DOHH2 (cell line): ENCODE data around the gene SLC27A1.

Source experiments
- H3F3A ChIP-seq: fragments of 200-600 bp; sonication (generic), shearing (Covaris generic); 2 replicates; pipeline ENCODE4 v1.6.0; 2016; ENCODE audit warnings: antibody characterized with exemption, mild to moderate bottlenecking; ENCODE audit not compliant: control insufficient read depth, insufficient read depth
- H3K27ac ChIP-seq: fragments of 200-600 bp; sonication (generic); 2 replicates; pipeline ENCODE4 v1.5.1; 2014; ENCODE audit warnings: low read depth, mild to moderate bottlenecking, low read length, moderate library complexity
- H3K27me3 ChIP-seq: fragments of 200-600 bp; sonication (generic); 2 replicates; pipeline ENCODE4 v1.6.1; 2014; ENCODE audit warnings: mild to moderate bottlenecking, low read length, mixed read lengths; ENCODE audit not compliant: control insufficient read depth
- H3K36me3 ChIP-seq: fragments of 200-600 bp; sonication (generic); 2 replicates; pipeline ENCODE4 v1.6.1; 2014; ENCODE audit warnings: mild to moderate bottlenecking, low read length, moderate library complexity, mixed read lengths; ENCODE audit not compliant: control insufficient read depth
- H3K4me1 ChIP-seq: fragments of 200-600 bp; sonication (generic); 2 replicates; pipeline ENCODE4 v1.6.1; 2014; ENCODE audit warnings: mild to moderate bottlenecking, low read length, mixed read lengths; ENCODE audit not compliant: control insufficient read depth
- H3K4me2 ChIP-seq: fragments of 200-600 bp; sonication (generic); 2 replicates; pipeline ENCODE4 v1.6.0; 2014; ENCODE audit warnings: mild to moderate bottlenecking, low read length, moderate library complexity
- H3K4me3 ChIP-seq: fragments of 200-600 bp; sonication (generic); 2 replicates; pipeline ENCODE4 v1.5.1; 2014; ENCODE audit warnings: mild to moderate bottlenecking, low read length, mixed read lengths
- H3K79me2 ChIP-seq: fragments of 200-600 bp; sonication (generic); 2 replicates; pipeline ENCODE4 v1.6.1; 2014; ENCODE audit warnings: mild to moderate bottlenecking, low read length, mixed read lengths; ENCODE audit not compliant: control insufficient read depth
- H3K9me2 ChIP-seq: fragments of 200-600 bp; sonication (generic); replicated peaks from 2 replicates; pipeline ENCODE4 v1.6.1; 2014; ENCODE audit warnings: mild to moderate bottlenecking, low read length, mixed read lengths; ENCODE audit not compliant: control insufficient read depth
- H3K9me3 ChIP-seq: fragments of 200-600 bp; sonication (generic); 2 replicates; pipeline ENCODE4 v1.6.1; 2014; ENCODE audit warnings: antibody characterized with exemption, low read length, mixed read lengths; ENCODE audit not compliant: control insufficient read depth, insufficient read depth
- H4K20me1 ChIP-seq: fragments of 200-600 bp; sonication (generic); 2 replicates; pipeline ENCODE4 v1.6.0; 2014; ENCODE audit warnings: low read depth, mild to moderate bottlenecking, antibody characterized with exemption, low read length, moderate library complexity; ENCODE audit not compliant: control insufficient read depth, insufficient read depth
- CTCF ChIP-seq: fragments of 200-600 bp; sonication (generic); IDR thresholded peaks from one replicate; pipeline ENCODE4 v1.5.1; 2014; ENCODE audit warnings: antibody characterized with exemption, mild to moderate bottlenecking, low read depth, low read length; ENCODE audit not compliant: poor library complexity, severe bottlenecking
- EZH2phosphoT487 ChIP-seq: fragments of 200-600 bp; sonication (generic); IDR thresholded peaks from 2 replicates; pipeline ENCODE4 v1.6.1; 2017; ENCODE audit warnings: borderline replicate concordance, mild to moderate bottlenecking, antibody characterized with exemption, low read length, moderate library complexity, mixed read lengths

The SLC27A1 gene

GRCh38 chr19:17457616-17458015, 12.7 kb upstream of the SLC27A1 start:
- peaks cover 6% of the 10 kb centered on the region for H3K4me1 ChIP-seq
- H3K27ac ChIP-seq = no peak overlapping the region
- no peaks in the 10 kb centered on the region for H3K9me3 ChIP-seq
- 0 out of 2 replicates have a peak, but pooled peaks cover 2% of the 10 kb centered on the region for H3F3A ChIP-seq
- no peak overlapping the region for H3K4me3 ChIP-seq
- TF ChIP-seq CTCF (no peak), EZH2phosphoT487 (no peak)
- H4K20me1 ChIP-seq = no peaks in the 10 kb centered on the region
- H3K79me2 ChIP-seq = no peaks in the 10 kb centered on the region
- H3K27me3 ChIP-seq = peaks cover 11% of the 10 kb centered on the region
- no peak overlapping the region for H3K4me2 ChIP-seq
- H3K9me2 ChIP-seq = no peaks in the 10 kb centered on the region
- H3K36me3 ChIP-seq = no peaks in the 10 kb centered on the region

GRCh38 chr19:17458970-17459369, 11.4 kb upstream of the SLC27A1 start:
- Histone ChIP-seq H3K79me2 (no peaks in the 10 kb centered on the region), H3F3A (no peaks in the 10 kb centered on the region), H4K20me1 (no peaks in the 10 kb centered on the region), H3K4me2 (no peak overlapping the region), H3K4me1 (no peaks in the 10 kb centered on the region), H3K36me3 (no peaks in the 10 kb centered on the region), H3K4me3 (no peak overlapping the region), H3K27ac (no peak overlapping the region), H3K9me3 (no peaks in the 10 kb centered on the region), H3K27me3 (peaks cover 11% of the 10 kb centered on the region), H3K9me2 (no peaks in the 10 kb centered on the region)
- no peak for TF ChIP-seq CTCF
- no peak for TF ChIP-seq EZH2phosphoT487

GRCh38 chr19:17460372-17461230, 9.7 kb upstream of the SLC27A1 start, which contains the start of gene NXNL1:
Gene NXNL1, minus strand, starts transcription at chr19:17460926. Its CDS starts 57 bp downstream, at chr19:17460869.
- no peaks in the 10 kb centered on the region for H3F3A ChIP-seq
- H3K9me3 ChIP-seq = no peaks in the 10 kb centered on the region
- H3K27me3 ChIP-seq = peaks cover 11% of the 10 kb centered on the region
- H3K4me2 ChIP-seq = no peak within 1 kb of the TSS
- no peaks in the 10 kb centered on the region for H3K9me2 ChIP-seq
- H3K4me3 ChIP-seq = no peak within 1 kb of the TSS
- H3K36me3 ChIP-seq = no peaks in the 10 kb centered on the region
- no peak within 1 kb of the TSS for H3K27ac ChIP-seq
- H3K79me2 ChIP-seq = no peaks in the 10 kb centered on the region
- no peaks in the 10 kb centered on the region for H4K20me1 ChIP-seq
- no peaks in the 10 kb centered on the region for H3K4me1 ChIP-seq
- TF ChIP-seq CTCF (no peak), EZH2phosphoT487 (no peak)
